HG03575 (cell line): ENCODE data around the gene RNGTT.
"Not testable (repeated sequence)": the region's sequence is repeated elsewhere in the genome, so short reads cannot be mapped to it uniquely, and the experiment has no call there.

Experiments
- ATAC-seq: cut with Tn5 transposase; IDR thresholded peaks from one replicate; pipeline ENCODE4 v1.9.1; 2021; ENCODE audit not compliant: unreplicated experiment, insufficient number of reproducible peaks, low FRiP score; ENCODE audit errors: extremely low read depth

Gene RNGTT

GRCh38 chr6:88916615-88917208 is 46.7 kb downstream of the RNGTT start:
- ATAC-seq = no peak

DNA sequence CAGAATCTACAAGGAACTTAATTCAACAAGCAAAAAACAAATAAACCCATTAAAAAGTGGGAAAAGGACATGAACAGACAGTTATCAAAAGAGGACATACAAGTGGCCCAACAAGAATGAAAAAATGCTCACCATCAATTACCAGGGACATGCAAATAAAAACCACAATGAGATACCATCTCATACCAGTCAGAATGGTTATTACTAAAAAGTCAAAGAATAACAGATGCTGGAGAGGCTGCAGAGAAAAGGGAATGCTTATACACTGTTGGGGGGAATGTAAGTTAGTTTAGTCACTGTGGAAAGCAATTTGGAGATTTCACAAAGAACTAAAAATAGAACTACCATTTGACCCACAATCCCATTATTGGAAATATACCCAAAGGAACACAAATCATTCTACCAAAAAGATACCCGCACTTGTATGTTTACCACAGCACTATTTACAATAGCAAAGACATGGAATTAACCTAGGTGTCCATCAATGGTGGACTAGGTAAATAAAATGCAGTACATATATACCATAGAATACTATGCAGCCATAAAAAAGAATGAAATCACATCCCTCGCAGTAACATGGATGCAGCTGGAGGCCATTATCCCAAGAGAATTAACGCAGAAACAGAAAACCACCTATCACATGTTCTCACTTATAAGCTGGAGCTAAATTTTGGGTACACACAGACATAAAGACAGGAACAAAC is 48.4 kb downstream of the RNGTT start:
- no peak for ATAC-seq

DNA sequence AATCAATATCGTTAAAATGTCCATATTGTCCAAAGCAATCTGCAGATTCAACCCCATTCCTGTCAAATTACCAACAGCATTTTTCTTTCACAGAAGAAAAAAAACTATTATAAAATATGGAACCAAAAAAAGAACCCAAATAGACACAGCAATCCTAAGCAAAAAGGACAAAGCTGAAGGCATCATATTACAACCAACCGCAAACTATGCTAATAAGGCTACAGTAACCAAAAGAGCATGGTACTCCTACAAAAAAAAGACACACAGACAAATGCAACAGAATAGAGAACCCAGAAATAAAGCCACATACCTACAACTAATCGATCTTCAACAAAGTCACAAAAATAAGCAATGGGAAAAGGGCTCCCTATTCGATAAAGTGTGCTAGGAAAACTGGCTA is 49.2 kb downstream of the RNGTT start:
- no peak for ATAC-seq

GRCh38 chr6:88913471-88913870 is 49.9 kb downstream of the RNGTT start:
- ATAC-seq = no peak

DNA sequence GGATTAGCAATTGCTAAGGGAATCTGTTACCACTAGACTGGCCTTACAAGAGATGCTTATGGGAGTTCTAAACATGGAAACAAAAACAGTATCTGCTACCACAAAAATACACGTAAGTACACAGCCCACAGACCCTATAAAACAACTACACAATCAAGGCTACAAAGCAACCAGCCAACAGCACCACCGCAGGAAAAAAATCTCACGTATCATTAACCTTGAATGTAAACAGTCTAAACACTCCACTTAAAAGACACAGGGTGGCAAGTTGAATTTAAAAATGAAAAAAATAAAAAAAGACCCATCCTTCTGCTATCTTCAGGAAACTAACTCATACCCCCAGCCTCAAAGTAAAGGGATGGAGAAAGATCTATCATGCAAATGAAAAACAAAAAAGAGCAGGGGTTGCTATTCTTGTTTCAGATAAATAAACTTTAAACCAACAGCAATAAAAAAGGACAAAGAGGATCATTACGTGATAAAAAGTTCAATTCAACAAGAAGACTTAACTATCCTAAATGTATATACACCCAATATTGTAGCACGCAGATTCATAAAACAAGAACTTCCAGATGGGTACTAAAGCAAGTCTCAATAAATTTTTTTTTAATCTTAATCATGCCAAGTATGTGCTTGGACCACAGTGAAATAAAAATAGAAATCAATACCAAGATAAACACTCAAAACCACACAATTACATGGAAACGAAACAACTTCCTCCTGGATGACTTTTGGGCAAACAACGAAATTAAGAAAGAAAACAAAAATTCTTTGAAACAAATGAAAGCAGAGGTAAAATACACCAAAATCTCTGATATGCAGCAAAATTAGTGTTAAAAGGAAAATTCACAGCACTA is 52.3 kb downstream of the RNGTT start:
- ATAC-seq = no peak

DNA sequence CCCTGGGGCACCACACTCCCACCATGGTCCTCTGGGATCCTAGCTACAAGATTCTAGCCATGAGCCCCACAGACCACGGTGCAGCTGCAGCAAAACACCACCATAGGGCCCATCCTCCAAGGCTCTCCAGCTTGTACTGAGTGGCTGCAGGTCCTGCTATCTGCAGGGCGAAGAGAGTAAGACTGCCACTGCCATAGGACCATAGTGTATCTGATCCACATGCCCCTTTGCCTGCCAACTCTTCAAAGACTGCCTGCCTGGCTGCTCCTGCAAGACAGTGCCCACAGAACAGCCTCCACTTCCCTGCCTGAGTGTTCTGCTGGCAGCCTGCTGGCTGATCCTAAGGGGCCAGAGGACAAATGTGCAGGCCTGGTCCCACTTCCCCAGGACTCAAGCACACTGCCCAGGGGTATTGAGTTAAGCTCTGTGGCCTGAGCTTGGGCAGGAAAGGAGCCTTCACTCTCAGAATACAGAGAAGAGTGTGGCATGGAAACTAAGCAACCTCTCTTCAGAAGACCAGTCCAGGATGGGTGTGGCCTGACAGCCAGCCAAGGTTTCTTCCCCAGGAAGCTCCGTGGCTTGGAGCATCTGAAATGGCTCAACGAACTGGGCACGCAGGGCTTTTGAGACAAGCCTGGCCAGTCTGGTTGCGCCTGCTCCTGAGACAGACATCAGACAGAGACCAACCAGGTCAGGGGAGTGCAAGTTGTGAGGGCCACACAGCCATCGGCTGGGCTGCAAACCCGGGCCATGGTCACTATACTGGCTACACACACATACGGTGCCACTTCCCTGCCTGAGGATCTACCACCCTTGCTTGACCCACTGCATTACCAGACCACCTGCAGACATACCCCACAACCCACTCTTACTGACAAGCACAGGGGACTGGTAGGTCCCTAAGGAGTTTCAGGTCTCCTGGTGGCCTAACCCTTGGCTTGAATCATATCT is 54.5 kb downstream of the RNGTT start:
- ATAC-seq = no peak

- not testable (repeated sequence) for ATAC-seq
These were observed 56.3 kb downstream of the RNGTT start for GRCh38 chr6:88907148-88907547.

GRCh38 chr6:88899569-88900316 is 63.7 kb downstream of the RNGTT start:
- no peak for ATAC-seq

GRCh38 chr6:88895911-88896310 is 67.5 kb downstream of the RNGTT start:
- no peak for ATAC-seq

GRCh38 chr6:88890860-88891845 is 72.3 kb downstream of the RNGTT start:
- ATAC-seq = no peak

DNA sequence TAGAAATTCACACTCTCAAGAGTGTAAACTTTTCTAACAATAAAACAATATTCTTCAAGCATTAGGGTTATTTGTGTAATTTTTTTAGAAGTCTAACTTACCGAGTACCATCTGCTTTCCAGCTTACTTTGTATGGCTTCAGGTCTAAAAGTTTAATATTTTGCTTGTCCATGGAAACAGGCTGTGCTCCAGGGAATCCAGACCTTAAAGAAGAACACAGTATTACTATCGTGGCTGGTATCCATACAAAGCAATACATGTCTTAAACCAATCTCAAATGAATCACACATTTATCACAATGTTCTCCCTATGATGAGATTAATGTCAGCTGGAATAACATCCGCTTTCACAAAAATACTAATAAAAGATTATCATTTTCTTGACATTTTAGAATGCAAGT is 73.0 kb downstream of the RNGTT start:
- ATAC-seq = no peak

- no peak for ATAC-seq
These were observed 79.1 kb downstream of the RNGTT start for GRCh38 chr6:88884361-88884760.

DNA sequence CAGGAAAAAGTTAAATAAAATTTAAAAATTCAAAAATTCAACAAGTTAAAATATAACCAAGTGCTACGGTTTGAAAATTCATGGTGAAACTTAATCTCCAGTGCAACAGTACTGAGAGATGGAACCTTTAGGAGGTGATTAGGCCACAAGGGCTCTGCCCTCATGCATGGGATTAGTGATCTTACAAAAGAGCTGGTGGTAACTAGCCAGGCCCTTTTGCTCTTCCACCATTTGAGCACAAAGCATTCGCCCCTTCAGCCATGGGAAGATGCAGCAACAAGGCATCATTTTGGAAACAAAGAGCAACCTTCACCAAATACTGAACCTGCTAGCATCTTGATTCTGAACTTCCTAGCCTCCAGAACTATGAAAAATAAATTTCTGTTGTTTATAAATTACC is 80.9 kb downstream of the RNGTT start:
- no peak for ATAC-seq

DNA sequence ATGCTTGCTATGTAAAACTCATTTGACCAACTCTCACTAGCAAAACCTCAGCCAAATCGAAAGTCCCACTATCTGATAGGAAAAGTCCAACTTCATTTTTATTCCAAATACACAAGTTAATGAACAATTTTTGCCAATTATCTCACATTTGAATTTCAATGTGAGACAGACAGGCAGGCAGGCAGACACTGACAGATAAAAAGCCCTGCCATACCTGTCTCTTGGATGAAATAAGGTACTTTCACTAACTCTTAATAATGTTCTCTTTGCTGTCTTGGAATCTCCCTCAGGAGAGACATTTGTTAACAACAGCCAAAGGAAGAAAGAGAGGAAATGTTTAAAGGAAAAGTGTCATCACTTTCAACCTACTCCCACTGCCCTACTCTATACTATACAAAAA is 82.0 kb downstream of the RNGTT start:
- ATAC-seq = no peak

DNA sequence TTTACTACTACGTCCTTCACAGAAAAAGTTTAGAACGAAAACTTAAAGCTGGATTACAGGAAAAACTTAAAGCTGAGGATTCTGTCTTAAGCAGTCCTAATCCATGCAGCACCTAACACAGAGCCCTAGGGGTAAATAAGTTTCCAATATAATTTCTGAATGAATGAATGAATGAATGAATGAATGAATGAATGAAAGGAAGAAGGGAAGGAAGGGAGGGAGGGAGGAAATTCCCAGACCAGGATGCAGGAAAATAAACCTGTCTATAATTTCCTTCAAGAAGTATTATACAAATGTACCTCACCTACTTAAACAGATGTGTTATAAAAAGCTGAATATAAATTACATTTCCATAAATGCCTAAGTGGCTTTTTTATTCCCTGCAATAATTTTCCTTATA is 83.4 kb downstream of the RNGTT start:
- no peak for ATAC-seq

DNA sequence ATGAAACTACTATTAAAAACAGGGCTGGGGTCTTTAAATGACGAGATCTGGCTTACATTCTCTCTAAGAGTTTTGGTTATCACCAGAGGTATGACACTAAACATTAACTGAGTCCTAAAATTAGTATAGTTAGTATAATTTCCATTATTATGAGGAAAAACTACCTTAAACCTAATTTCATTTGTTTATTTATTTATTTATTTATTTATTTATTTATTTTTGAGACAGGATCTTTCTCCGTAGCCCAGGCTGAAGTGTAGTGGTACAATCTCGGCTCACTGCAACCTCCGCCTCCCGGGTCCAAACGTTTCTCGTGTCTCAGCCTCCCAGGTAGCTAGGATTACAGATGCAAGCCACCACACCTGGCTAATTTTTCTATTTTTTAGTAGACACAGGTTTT is 85.5 kb downstream of the RNGTT start:
- no peak for ATAC-seq

GRCh38 chr6:88872962-88873361 is 90.5 kb downstream of the RNGTT start:
- no peak for ATAC-seq
